ENCODE measurements around the gene RFX1. TPM values are rescaled to one million over a fixed set of nuclear protein-coding genes. Genes with fewer than 3 reads are reported as not detected.

Gene RFX1
- total RNA-seq, 1 experiment from 2014 or later = 14.9 TPM

DNA sequence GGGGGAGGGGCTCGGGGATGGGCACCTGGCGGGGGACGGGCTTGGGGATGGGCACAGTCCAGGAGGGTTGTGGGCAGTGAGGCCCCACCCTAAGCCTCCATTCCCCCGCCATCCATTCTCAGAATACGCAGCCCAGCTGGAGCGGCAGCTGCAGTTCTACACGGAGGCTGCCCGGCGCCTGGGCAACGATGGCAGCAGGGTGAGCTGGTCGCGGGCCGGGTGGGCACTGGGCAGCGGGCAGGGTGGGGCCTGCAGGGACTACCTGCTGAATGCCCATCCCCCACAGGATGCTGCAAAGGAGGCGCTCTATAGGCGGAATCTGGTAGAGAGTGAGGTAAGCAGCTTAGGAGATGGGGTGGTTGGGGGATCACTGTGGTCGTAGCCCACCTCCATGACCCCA lies 76.2 kb downstream of the RFX1 start:
- no peak overlapping the region for H3K27ac Mint-ChIP-seq (ENCODE audit: unreplicated experiment)
- no peak overlapping the region for H3K4me3 Mint-ChIP-seq (ENCODE audit: low read depth, unreplicated experiment)
- intact Hi-C loops (cut with micrococcal nuclease; ENCODE audit: unreplicated experiment) = no loop called here
- H3K27me3 Mint-ChIP-seq (ENCODE audit: unreplicated experiment) = peaks cover 18% of the 10 kb centered on the region
- H3K4me1 Mint-ChIP-seq (ENCODE audit: low read depth, unreplicated experiment) = peaks cover 10% of the 10 kb centered on the region
- TF ChIP-seq CTCF (IDR thresholded peaks at IDR 0.05; ENCODE audit: unreplicated experiment) = no peak
- no TSS peak for BruUV-seq (replicated peaks)
- H3K9me3 Mint-ChIP-seq (ENCODE audit: low read depth, unreplicated experiment) = no peaks in the 10 kb centered on the region
- CTCF ChIA-PET = interaction anchor here (0.6 kb wide), 1 partner anchor 153 kb away, joined by 3 read pairs; no protein-coding TSS in a partner anchor
- DNase-seq = no peak
- peaks cover 22% of the 10 kb centered on the region for H3K36me3 Mint-ChIP-seq (ENCODE audit: insufficient read depth, unreplicated experiment)

DNA sequence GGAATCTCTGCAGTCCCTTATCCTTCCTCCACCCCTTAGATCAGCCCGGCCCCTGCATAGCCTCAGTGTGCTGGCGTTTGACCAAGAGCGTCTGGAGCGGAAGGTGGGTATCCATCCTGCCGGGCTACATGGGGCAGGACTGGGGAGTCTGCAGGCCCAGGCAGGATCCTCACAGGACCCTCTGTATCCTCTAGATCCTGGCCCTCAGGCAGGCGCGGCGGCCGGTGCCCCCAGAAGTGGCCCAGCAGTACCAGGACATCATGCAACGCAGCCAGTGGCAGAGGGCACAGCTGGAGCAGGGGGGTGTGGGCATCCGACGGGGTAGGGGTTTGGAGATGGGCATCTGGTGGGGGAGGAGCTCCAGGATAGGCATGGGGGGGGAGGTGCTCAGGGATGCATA lies 76.8 kb downstream of the RFX1 start:
- no peak overlapping the region for H3K4me3 Mint-ChIP-seq (ENCODE audit: low read depth, unreplicated experiment)
- intact Hi-C loops (cut with micrococcal nuclease; ENCODE audit: unreplicated experiment) = no loop called here
- DNase-seq = no peak
- BruUV-seq (replicated peaks) = no TSS peak
- no peak overlapping the region for H3K27ac Mint-ChIP-seq (ENCODE audit: unreplicated experiment)
- TF ChIP-seq CTCF (IDR thresholded peaks at IDR 0.05; ENCODE audit: unreplicated experiment) = no peak
- H3K36me3 Mint-ChIP-seq (ENCODE audit: insufficient read depth, unreplicated experiment) = peaks cover 25% of the 10 kb centered on the region
- H3K4me1 Mint-ChIP-seq (ENCODE audit: low read depth, unreplicated experiment) = peaks cover 4% of the 10 kb centered on the region
- peaks cover 12% of the 10 kb centered on the region for H3K27me3 Mint-ChIP-seq (ENCODE audit: unreplicated experiment)
- no peaks in the 10 kb centered on the region for H3K9me3 Mint-ChIP-seq (ENCODE audit: low read depth, unreplicated experiment)
- CTCF ChIA-PET = interaction anchor here (0.6 kb wide), 1 partner anchor 153 kb away, joined by 3 read pairs; no protein-coding TSS in a partner anchor

GRCh38 chr19:13926715-13927114 lies 79.4 kb downstream of the RFX1 start:
- TF ChIP-seq CTCF (IDR thresholded peaks at IDR 0.05; ENCODE audit: unreplicated experiment) = no peak
- no peaks in the 10 kb centered on the region for H3K9me3 Mint-ChIP-seq (ENCODE audit: low read depth, unreplicated experiment)
- no TSS peak for BruUV-seq (replicated peaks)
- DNase-seq = no peak
- intact Hi-C loops (cut with micrococcal nuclease; ENCODE audit: unreplicated experiment) = no loop called here
- H3K4me3 Mint-ChIP-seq (ENCODE audit: low read depth, unreplicated experiment) = no peak overlapping the region
- H3K27ac Mint-ChIP-seq (ENCODE audit: unreplicated experiment) = no peak overlapping the region
- no peaks in the 10 kb centered on the region for H3K4me1 Mint-ChIP-seq (ENCODE audit: low read depth, unreplicated experiment)
- H3K27me3 Mint-ChIP-seq (ENCODE audit: unreplicated experiment) = no peaks in the 10 kb centered on the region
- CTCF ChIA-PET = no interaction called here
- peaks cover 12% of the 10 kb centered on the region for H3K36me3 Mint-ChIP-seq (ENCODE audit: insufficient read depth, unreplicated experiment)

DNA sequence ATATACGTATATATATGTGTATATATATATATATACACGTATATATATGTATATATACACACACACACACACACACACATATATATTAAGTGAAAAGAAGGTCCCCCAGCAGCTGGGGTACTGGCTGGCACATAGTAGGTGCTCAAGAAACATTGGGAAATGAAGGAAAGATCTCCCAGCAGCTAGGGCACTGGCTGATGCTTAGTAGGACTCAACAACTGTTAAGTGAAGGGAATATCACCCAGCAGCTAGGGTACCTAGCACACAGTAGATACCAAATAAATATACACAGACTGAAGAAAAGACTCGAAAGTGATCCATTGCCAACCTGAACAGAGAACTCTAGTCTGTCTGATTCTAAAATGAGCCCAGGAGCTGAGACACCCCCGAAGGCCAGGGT lies 80.1 kb downstream of the RFX1 start:
- H3K36me3 Mint-ChIP-seq (ENCODE audit: insufficient read depth, unreplicated experiment) = peaks cover 16% of the 10 kb centered on the region
- H3K27ac Mint-ChIP-seq (ENCODE audit: unreplicated experiment) = no peak overlapping the region
- TF ChIP-seq CTCF (IDR thresholded peaks at IDR 0.05; ENCODE audit: unreplicated experiment) = no peak
- no peaks in the 10 kb centered on the region for H3K27me3 Mint-ChIP-seq (ENCODE audit: unreplicated experiment)
- CTCF ChIA-PET = no interaction called here
- no TSS peak for BruUV-seq (replicated peaks)
- no peak for DNase-seq
- no peak overlapping the region for H3K4me3 Mint-ChIP-seq (ENCODE audit: low read depth, unreplicated experiment)
- H3K9me3 Mint-ChIP-seq (ENCODE audit: low read depth, unreplicated experiment) = no peaks in the 10 kb centered on the region
- intact Hi-C loops (cut with micrococcal nuclease; ENCODE audit: unreplicated experiment) = no loop called here
- H3K4me1 Mint-ChIP-seq (ENCODE audit: low read depth, unreplicated experiment) = no peaks in the 10 kb centered on the region

All from Calu3 (cell line).